ENCODE data around the gene TRPV5.
"Not testable (repeated sequence)": the region's sequence is repeated elsewhere in the genome, so short reads cannot be mapped to it uniquely, and the experiment has no call there.

TRPV5 gene

GRCh38 chr7:142933624-142934023 is at the start of gene TRPV5:
TSS of gene TRPV5 (minus strand) at chr7:142933746. CDS start at chr7:142933459, 287 bp downstream.
- no peak for DNase-seq (ENCODE audit: low read depth, low spot score)

GRCh38 chr7:142978402-142978801 is 44.9 kb upstream of the TRPV5 start:
- DNase-seq (ENCODE audit: low read depth, low spot score) = not testable (repeated sequence)

GRCh38 chr7:142974626-142975025 is 41.1 kb upstream of the TRPV5 start:
- no peak for DNase-seq (ENCODE audit: low read depth, low spot score)

GRCh38 chr7:142969183-142969582 is 35.6 kb upstream of the TRPV5 start:
- no peak for DNase-seq (ENCODE audit: low read depth, low spot score)

GRCh38 chr7:142968229-142968628 is 34.7 kb upstream of the TRPV5 start:
- DNase-seq (ENCODE audit: low read depth, low spot score) = no peak

GRCh38 chr7:142964502-142965246 is 31.1 kb upstream of the TRPV5 start:
- no peak for DNase-seq (ENCODE audit: low read depth, low spot score)

- DNase-seq (ENCODE audit: low read depth, low spot score) = no peak
These were observed 30.4 kb upstream of the TRPV5 start for GRCh38 chr7:142963993-142964392.

GRCh38 chr7:142962991-142963390 is 29.4 kb upstream of the TRPV5 start:
- no peak for DNase-seq (ENCODE audit: low read depth, low spot score)

GRCh38 chr7:142961973-142962926 is 28.7 kb upstream of the TRPV5 start, which contains the start of gene KEL:
TSS of gene KEL (minus strand) at chr7:142962363. CDS start at chr7:142962206, 157 bp downstream.
- DNase-seq (ENCODE audit: low read depth, low spot score) = no peak

GRCh38 chr7:142961595-142961972 is 28.0 kb upstream of the TRPV5 start:
- DNase-seq (ENCODE audit: low read depth, low spot score) = no peak

- DNase-seq (ENCODE audit: low read depth, low spot score) = no peak
These were observed 27.5 kb upstream of the TRPV5 start for GRCh38 chr7:142960955-142961512.

GRCh38 chr7:142959202-142959601 is 25.7 kb upstream of the TRPV5 start:
- DNase-seq (ENCODE audit: low read depth, low spot score) = no peak

GRCh38 chr7:142957723-142958122 is 24.2 kb upstream of the TRPV5 start:
- no peak for DNase-seq (ENCODE audit: low read depth, low spot score)

- no peak for DNase-seq (ENCODE audit: low read depth, low spot score)
These were observed 23.5 kb upstream of the TRPV5 start for GRCh38 chr7:142956951-142957623.

GRCh38 chr7:142954680-142955268 is 21.2 kb upstream of the TRPV5 start:
- DNase-seq (ENCODE audit: low read depth, low spot score) = no peak

- DNase-seq (ENCODE audit: low read depth, low spot score) = no peak
These were observed 16.7 kb upstream of the TRPV5 start for GRCh38 chr7:142950235-142950634.

- DNase-seq (ENCODE audit: low read depth, low spot score) = no peak
These were observed 15.1 kb upstream of the TRPV5 start for GRCh38 chr7:142948603-142949002.

GRCh38 chr7:142945001-142945400 is 11.5 kb upstream of the TRPV5 start:
- no peak for DNase-seq (ENCODE audit: low read depth, low spot score)

GRCh38 chr7:142943706-142944268 is 10.2 kb upstream of the TRPV5 start:
- no peak for DNase-seq (ENCODE audit: low read depth, low spot score)

GRCh38 chr7:142942746-142943145 is 9.2 kb upstream of the TRPV5 start:
- no peak for DNase-seq (ENCODE audit: low read depth, low spot score)

- no peak for DNase-seq (ENCODE audit: low read depth, low spot score)
These were observed 8.0 kb upstream of the TRPV5 start for GRCh38 chr7:142941541-142941940.
